NCI-H2171 treated with DMSO at 0.1 percent for 48 hours (cell line): ENCODE data around the gene CHRNB1.

ENCODE experiments used
- DNase-seq: peaks from one replicate; lab custom pipeline; 2025; lab: John Stamatoyannopoulos, UW

CHRNB1 gene

GRCh38 chr17:7437950-7438614, 6.8 kb upstream of the CHRNB1 start:
- DNase-seq, result no peak

GRCh38 chr17:7438656-7439460, 6.0 kb upstream of the CHRNB1 start:
- no peak for DNase-seq

GRCh38 chr17:7439462-7440112, 5.3 kb upstream of the CHRNB1 start, which contains the start of gene FGF11:
Gene FGF11, plus strand, starts transcription at chr17:7439512. Its CDS starts 109 bp downstream, at chr17:7439621.
- no peak for DNase-seq

GRCh38 chr17:7440113-7440833, 4.6 kb upstream of the CHRNB1 start:
- peak; percentile 61 for DNase-seq

GRCh38 chr17:7440834-7441195, 4.0 kb upstream of the CHRNB1 start:
- no peak for DNase-seq

GRCh38 chr17:7441266-7441665, 3.6 kb upstream of the CHRNB1 start:
- no peak for DNase-seq

- DNase-seq, result no peak
These were observed 2.7 kb upstream of the CHRNB1 start for GRCh38 chr17:7442142-7442541.

GRCh38 chr17:7443499-7444485, 1.1 kb upstream of the CHRNB1 start:
- DNase-seq, result no peak

GRCh38 chr17:7445619-7445968, 733 bp downstream of the CHRNB1 start:
- DNase-seq, result no peak

GRCh38 chr17:7448461-7448860, 3.6 kb downstream of the CHRNB1 start:
- no peak for DNase-seq

- DNase-seq, result no peak
These were observed 15.2 kb downstream of the CHRNB1 start for GRCh38 chr17:7459961-7460545.

GRCh38 chr17:7460850-7461660, 16.2 kb downstream of the CHRNB1 start:
- DNase-seq, result no peak

- DNase-seq, result no peak
These were observed 17.9 kb downstream of the CHRNB1 start for GRCh38 chr17:7462474-7463371.

GRCh38 chr17:7463372-7463846, 18.5 kb downstream of the CHRNB1 start:
- DNase-seq, result no peak

- no peak for DNase-seq
These were observed 19.2 kb downstream of the CHRNB1 start for GRCh38 chr17:7464081-7464480.

GRCh38 chr17:7465597-7466275, 20.9 kb downstream of the CHRNB1 start:
- no peak for DNase-seq

- DNase-seq, result no peak
These were observed 21.4 kb downstream of the CHRNB1 start for GRCh38 chr17:7466318-7466638.

GRCh38 chr17:7466639-7467341, 21.9 kb downstream of the CHRNB1 start:
- no peak for DNase-seq
